Prostate gland (tissue), 2 donors: Measurements from ENCODE around the gene ATP9B.

ENCODE experiments used
- POLR2A ChIP-seq: fragments of 450-650 bp; IDR thresholded peaks from one replicate; pipeline ENCODE4 v1.6.1; 2016; ENCODE audit warnings: antibody characterized with exemption, mild to moderate bottlenecking
- TF ChIP-seq, protein P1 (sequence below), 4 experiments: fragments of 200-600 bp in 2 of 4; fragments of 450-650 bp in 2 of 4; sonication (generic) in 2 of 4; IDR thresholded peaks; 1 replicate in 3 of 4; 2 replicates in 1 of 4; pipeline ENCODE4 v1.5.1; 2016 to 2019; ENCODE audit warnings: antibody characterized with exemption in 4 of 4, mild to moderate bottlenecking in 2 of 4, moderate library complexity in 2 of 4

DNA sequence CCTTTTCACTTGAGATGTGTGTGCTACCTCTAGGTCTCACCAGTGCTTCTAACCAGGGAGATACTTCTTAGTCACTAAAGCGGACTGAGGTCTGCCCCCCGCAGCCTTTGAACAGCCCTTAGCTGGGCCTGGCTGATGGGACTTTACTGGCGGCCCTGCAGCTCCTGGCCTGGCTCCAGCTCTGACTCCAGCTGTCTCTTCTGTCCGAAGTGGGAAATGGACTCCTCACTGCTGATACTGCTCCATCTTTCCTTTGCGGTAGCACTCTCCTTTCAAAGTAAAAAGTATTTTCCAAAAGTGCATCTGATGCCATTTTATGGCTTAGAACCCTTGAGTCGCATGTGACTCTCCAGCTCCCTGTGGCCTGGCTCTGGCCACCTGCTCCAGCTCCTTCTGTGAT, 64.5 kb downstream of the ATP9B start:
- TF ChIP-seq, protein P1, sequence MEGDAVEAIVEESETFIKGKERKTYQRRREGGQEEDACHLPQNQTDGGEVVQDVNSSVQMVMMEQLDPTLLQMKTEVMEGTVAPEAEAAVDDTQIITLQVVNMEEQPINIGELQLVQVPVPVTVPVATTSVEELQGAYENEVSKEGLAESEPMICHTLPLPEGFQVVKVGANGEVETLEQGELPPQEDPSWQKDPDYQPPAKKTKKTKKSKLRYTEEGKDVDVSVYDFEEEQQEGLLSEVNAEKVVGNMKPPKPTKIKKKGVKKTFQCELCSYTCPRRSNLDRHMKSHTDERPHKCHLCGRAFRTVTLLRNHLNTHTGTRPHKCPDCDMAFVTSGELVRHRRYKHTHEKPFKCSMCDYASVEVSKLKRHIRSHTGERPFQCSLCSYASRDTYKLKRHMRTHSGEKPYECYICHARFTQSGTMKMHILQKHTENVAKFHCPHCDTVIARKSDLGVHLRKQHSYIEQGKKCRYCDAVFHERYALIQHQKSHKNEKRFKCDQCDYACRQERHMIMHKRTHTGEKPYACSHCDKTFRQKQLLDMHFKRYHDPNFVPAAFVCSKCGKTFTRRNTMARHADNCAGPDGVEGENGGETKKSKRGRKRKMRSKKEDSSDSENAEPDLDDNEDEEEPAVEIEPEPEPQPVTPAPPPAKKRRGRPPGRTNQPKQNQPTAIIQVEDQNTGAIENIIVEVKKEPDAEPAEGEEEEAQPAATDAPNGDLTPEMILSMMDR (IDR thresholded peaks at IDR 0.05), result no peak
- TF ChIP-seq POLR2A, result no peak
